Kidney epithelial cell (primary cell): ENCODE results near the gene LNPEP. TPM values are rescaled to one million over a fixed set of nuclear protein-coding genes. Genes with fewer than 3 reads are reported as not detected.

Source experiments
- DNase-seq: peaks from one replicate; pipeline ENCODE4 v3.0.0-alpha.2; 2010; ENCODE audit warnings: low read depth
- H3K27me3 ChIP-seq: 2 replicates; pipeline ENCODE4 v1.6.0; 2011; ENCODE audit warnings: low read length; ENCODE audit not compliant: control insufficient read depth, insufficient read depth
- H3K36me3 ChIP-seq: 2 replicates; pipeline ENCODE4 v1.5.1; 2011; ENCODE audit warnings: low read length; ENCODE audit not compliant: control insufficient read depth, insufficient read depth
- H3K4me3 ChIP-seq: 2 replicates; pipeline ENCODE4 v1.5.1; 2011; ENCODE audit warnings: low read depth, mild to moderate bottlenecking, control low read depth, low read length
- CTCF ChIP-seq: IDR thresholded peaks from 2 replicates; pipeline ENCODE4 v1.5.1; 2011; ENCODE audit warnings: mild to moderate bottlenecking, moderate library complexity, low read length, control low read depth, inconsistent platforms; ENCODE audit not compliant: insufficient read depth, poor library complexity, severe bottlenecking
- total RNA-seq: library from RNA; depleted of rRNA; stranded (reverse); fragments of >200 nt; gene quantifications from 2 replicates; pipeline ENCODE4 v1.2.3, GENCODE V29; 2015

The LNPEP gene
- total RNA-seq, 1 donor from 2014 or later: 24.6 TPM

DNA sequence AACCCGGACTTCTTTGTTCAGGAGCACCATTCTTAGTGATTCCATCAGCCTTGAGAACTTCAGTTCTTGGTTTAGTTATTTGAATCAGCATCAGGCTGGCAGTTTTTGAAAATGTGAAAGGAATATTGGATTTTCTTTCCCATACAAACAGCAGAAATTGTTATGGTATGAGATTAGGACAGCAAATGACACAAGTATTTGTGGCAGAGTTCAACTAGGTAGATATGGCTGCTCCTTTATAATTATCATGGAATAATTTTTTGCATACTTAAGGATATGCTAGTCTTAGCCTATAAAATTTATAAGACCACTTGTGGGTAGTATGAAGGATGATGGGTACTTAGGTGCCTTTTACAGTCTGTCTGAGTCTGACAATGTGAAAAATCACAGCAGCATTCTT, 34.0 kb upstream of the LNPEP start:
- DNase-seq: no peak
- Histone ChIP-seq H3K36me3 (peaks cover 1% of the 10 kb centered on the region), H3K27me3 (no peaks in the 10 kb centered on the region), H3K4me3 (no peak overlapping the region)
- TF ChIP-seq CTCF: no peak

GRCh38 chr5:96902876-96903275, 33.0 kb upstream of the LNPEP start:
- no peaks in the 10 kb centered on the region for H3K27me3 ChIP-seq
- no peak overlapping the region for H3K4me3 ChIP-seq
- peaks cover 1% of the 10 kb centered on the region for H3K36me3 ChIP-seq
- TF ChIP-seq CTCF: no peak
- DNase-seq: no peak

- no peak overlapping the region for H3K4me3 ChIP-seq
- TF ChIP-seq CTCF: no peak
- H3K27me3 ChIP-seq: no peaks in the 10 kb centered on the region
- no peak for DNase-seq
- peaks cover 1% of the 10 kb centered on the region for H3K36me3 ChIP-seq
Observed at GRCh38 chr5:96903300-96903699, 32.6 kb upstream of the LNPEP start.

DNA sequence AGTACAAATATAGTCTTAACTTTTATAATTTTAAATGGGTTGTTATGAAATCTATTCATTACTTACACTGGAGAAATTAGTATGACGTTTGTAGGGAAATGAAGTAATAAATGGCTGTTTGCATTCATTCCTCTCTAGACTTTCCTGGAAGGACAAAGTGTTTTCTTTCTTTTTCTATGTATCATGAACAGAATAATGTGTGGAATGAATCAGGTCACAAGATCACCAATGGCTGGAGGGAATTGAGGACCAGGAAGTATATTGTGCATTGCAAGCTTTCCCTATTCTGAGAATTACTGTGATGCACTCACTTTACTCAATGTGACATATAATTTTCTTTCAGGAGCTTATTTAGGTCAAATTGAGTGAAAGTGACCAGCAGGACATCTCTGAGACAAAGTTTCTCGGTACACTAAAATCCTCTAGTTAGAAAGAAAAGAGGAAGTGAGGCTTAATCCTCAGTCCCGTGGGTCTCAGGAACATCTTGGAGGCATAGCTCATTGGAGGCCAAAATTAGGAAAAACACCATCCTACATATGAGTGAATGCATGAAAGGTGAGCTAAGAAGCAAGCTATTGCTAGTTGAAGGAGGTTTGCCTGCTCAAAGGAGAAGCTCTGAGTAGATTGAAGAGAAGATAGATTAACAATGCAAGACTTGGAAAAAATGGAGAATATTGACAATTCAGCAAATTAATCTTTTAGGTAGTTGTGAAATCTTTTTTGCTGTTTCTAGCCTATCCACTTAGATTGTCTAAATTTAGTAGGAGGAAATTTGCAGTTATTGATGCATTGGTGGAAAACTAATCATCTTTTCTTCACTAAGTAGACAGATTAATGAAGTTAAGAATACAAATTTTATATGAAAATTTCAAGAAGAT, 31.6 kb upstream of the LNPEP start:
- Histone ChIP-seq H3K36me3 (peaks cover 1% of the 10 kb centered on the region), H3K4me3 (no peak overlapping the region), H3K27me3 (no peaks in the 10 kb centered on the region)
- TF ChIP-seq CTCF: no peak
- no peak for DNase-seq

GRCh38 chr5:96905864-96906263, 30.0 kb upstream of the LNPEP start:
- DNase-seq: no peak
- Histone ChIP-seq H3K4me3 (no peak overlapping the region), H3K36me3 (peaks cover 1% of the 10 kb centered on the region), H3K27me3 (no peaks in the 10 kb centered on the region)
- no peak for TF ChIP-seq CTCF

DNA sequence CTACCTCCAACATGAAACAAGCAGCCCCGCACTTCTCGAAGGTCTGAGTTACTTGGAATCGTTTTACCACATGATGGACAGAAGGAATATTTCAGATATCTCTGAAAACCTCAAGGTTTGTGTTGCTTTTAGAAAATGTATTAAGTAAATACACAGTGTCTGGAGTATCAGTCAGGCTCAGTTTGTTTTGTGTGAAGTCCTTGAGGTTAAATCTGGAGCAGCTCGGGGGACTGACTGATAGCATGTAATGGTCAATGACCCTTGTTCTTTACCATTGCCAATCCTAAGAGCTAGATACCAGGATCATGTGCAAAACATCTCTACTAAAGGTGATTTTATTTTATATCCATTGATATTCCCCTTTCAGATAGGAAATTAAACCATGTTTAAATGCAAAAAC, 26.9 kb upstream of the LNPEP start:
- DNase-seq: no peak
- H3K36me3 ChIP-seq: no peaks in the 10 kb centered on the region
- no peaks in the 10 kb centered on the region for H3K27me3 ChIP-seq
- TF ChIP-seq CTCF: no peak
- no peak overlapping the region for H3K4me3 ChIP-seq
